Activated T-cell treated with anti-CD3 and anti-CD28 coated beads for 24 hours (primary cell): ENCODE results near the gene PTPRT.

Experiments
- DNase-seq: peaks from one replicate; pipeline ENCODE4 v3.0.0-alpha.2; 2020; ENCODE audit warnings: low read depth

The PTPRT gene

GRCh38 chr20:42461965-42462593, 727.6 kb downstream of the PTPRT start:
- no peak for DNase-seq

- DNase-seq, result no peak
Observed at GRCh38 chr20:42461291-42461690, 728.4 kb downstream of the PTPRT start.

- no peak for DNase-seq
Observed at GRCh38 chr20:42447270-42447669, 742.4 kb downstream of the PTPRT start.

GRCh38 chr20:42444799-42445198, 744.9 kb downstream of the PTPRT start:
- no peak for DNase-seq

GRCh38 chr20:42443200-42443599, 746.5 kb downstream of the PTPRT start:
- DNase-seq, result no peak

GRCh38 chr20:42442716-42443115, 747.0 kb downstream of the PTPRT start:
- no peak for DNase-seq

- no peak for DNase-seq
Observed at GRCh38 chr20:42441864-42442331, 747.8 kb downstream of the PTPRT start.

GRCh38 chr20:42441196-42441863, 748.4 kb downstream of the PTPRT start:
- no peak for DNase-seq

GRCh38 chr20:42435230-42435629, 754.5 kb downstream of the PTPRT start:
- no peak for DNase-seq

GRCh38 chr20:42432496-42433334, 757.0 kb downstream of the PTPRT start:
- no peak for DNase-seq

- no peak for DNase-seq
Observed at GRCh38 chr20:42430598-42430997, 759.1 kb downstream of the PTPRT start.

GRCh38 chr20:42429761-42430458, 759.8 kb downstream of the PTPRT start:
- DNase-seq, result no peak

GRCh38 chr20:42419814-42420532, 769.7 kb downstream of the PTPRT start:
- no peak for DNase-seq

GRCh38 chr20:42406826-42407225, 782.9 kb downstream of the PTPRT start:
- DNase-seq, result no peak

GRCh38 chr20:42402455-42402854, 787.3 kb downstream of the PTPRT start:
- DNase-seq, result no peak

- DNase-seq, result no peak
Observed at GRCh38 chr20:42401613-42402012, 788.1 kb downstream of the PTPRT start.

- no peak for DNase-seq
Observed at GRCh38 chr20:42399802-42400201, 789.9 kb downstream of the PTPRT start.

- no peak for DNase-seq
Observed at GRCh38 chr20:42392442-42392841, 797.3 kb downstream of the PTPRT start.

- DNase-seq, result no peak
Observed at GRCh38 chr20:42391807-42392206, 797.9 kb downstream of the PTPRT start.

- no peak for DNase-seq
Observed at GRCh38 chr20:42380287-42380686, 809.4 kb downstream of the PTPRT start.

- DNase-seq, result no peak
Observed at GRCh38 chr20:42379385-42379784, 810.3 kb downstream of the PTPRT start.

GRCh38 chr20:42378826-42379225, 810.9 kb downstream of the PTPRT start:
- no peak for DNase-seq
